GM12878 (cell line): Measurements from ENCODE around the gene ZNF469. TPM values are rescaled to one million over a fixed set of nuclear protein-coding genes. Genes with fewer than 3 reads are reported as not detected.

Experiments
- ATAC-seq: fragments of 200-7000 bp; cut with Tn5 transposase; 3 replicates; pipeline ENCODE4 v1.9.1; 2020; ENCODE audit warnings: mild to moderate bottlenecking, moderate library complexity
- BruUV-seq: library from RNA; stranded (reverse); fragments of 400-500 nt; replicated peaks from 2 replicates; lab custom pipeline; 2021; lab: Mats Ljungman, UMichigan
- CTCF ChIA-PET: fragments of 300-600 bp; sonication (Branson Sonifier 250); formaldehyde crosslinking; extraction: SDS; loops from one replicate; lab custom pipeline; 2021; ENCODE audit warnings: inconsistent platforms; lab: Yijun Ruan, JAX
- POLR2A ChIA-PET: fragments of 350-600 bp; formaldehyde crosslinking; extraction: SDS; loops from one replicate; lab custom pipeline; 2021; ENCODE audit warnings: inconsistent platforms; lab: Charles Lee
- RAD21 ChIA-PET: fragments of 300-600 bp; sonication (Branson Sonifier 250); formaldehyde crosslinking; loops from one replicate; lab custom pipeline; 2023; ENCODE audit warnings: antibody characterized with exemption; ENCODE audit not compliant: unreplicated experiment; lab: Charles Lee
- SMC1A ChIA-PET: fragments of 300-600 bp; sonication (Branson Sonifier 250); formaldehyde crosslinking; loops from one replicate; lab custom pipeline; 2023; ENCODE audit not compliant: unreplicated experiment, uncharacterized antibody; lab: Charles Lee
- DNase-seq: peaks from one replicate; pipeline ENCODE4 v3.0.0-alpha.2; 2011; ENCODE audit warnings: low read depth, low spot score
- FAIRE-seq: peaks from 3 replicates; lab custom pipeline; 2011; peaks lifted over from hg19 to GRCh38; lab: Jason Lieb, UNC
- H2AFZ ChIP-seq: 2 replicates; pipeline ENCODE4 v1.6.0; 2011; ENCODE audit warnings: low read depth, low read length, control low read depth; ENCODE audit not compliant: control insufficient read depth
- H3K27ac ChIP-seq: 2 replicates; pipeline ENCODE4 v1.5.1; 2011; ENCODE audit warnings: control low read depth; ENCODE audit not compliant: control insufficient read depth, insufficient read depth
- H3K27me3 ChIP-seq, 2 experiments: replicated peaks in 1 of 2; 2 replicates each; pipeline versions ENCODE4 v1.6.0 to v1.6.1; 2011; ENCODE audit warnings: low read length in 1 of 2; ENCODE audit not compliant: control insufficient read depth in 2 of 2, insufficient read depth in 2 of 2
- H3K36me3 ChIP-seq, 2 experiments: 2 replicates each; pipeline ENCODE4 v1.5.1; 2011; ENCODE audit warnings: low read length in 1 of 2; ENCODE audit not compliant: control insufficient read depth in 2 of 2, insufficient read depth in 2 of 2
- H3K4me1 ChIP-seq: 2 replicates; pipeline ENCODE4 v1.6.1; 2011; ENCODE audit warnings: mild to moderate bottlenecking, low read length, moderate library complexity, mixed read lengths; ENCODE audit not compliant: control insufficient read depth, insufficient read depth
- H3K4me2 ChIP-seq: 2 replicates; pipeline ENCODE4 v1.6.0; 2011; ENCODE audit warnings: control low read depth; ENCODE audit not compliant: control insufficient read depth, insufficient read depth
- H3K4me3 ChIP-seq: fragments of 200-600 bp; sonication (generic); 2 replicates; pipeline ENCODE4 v1.5.1; 2016
- H3K79me2 ChIP-seq: 2 replicates; pipeline ENCODE4 v1.6.0; 2011; ENCODE audit warnings: low read length; ENCODE audit not compliant: control insufficient read depth, insufficient read depth
- H3K9ac ChIP-seq: 2 replicates; pipeline ENCODE4 v1.8.0; 2011; ENCODE audit warnings: low read length, control low read depth, mixed read lengths; ENCODE audit not compliant: control insufficient read depth, insufficient read depth
- H3K9me3 ChIP-seq: replicated peaks from 3 replicates; pipeline ENCODE4 v1.5.1; 2011; ENCODE audit warnings: mild to moderate bottlenecking, low read length; ENCODE audit not compliant: control insufficient read depth, insufficient read depth
- H4K20me1 ChIP-seq: 2 replicates; pipeline ENCODE4 v1.6.0; 2011; ENCODE audit not compliant: control insufficient read depth, insufficient read depth
- BCL11A ChIP-seq: IDR thresholded peaks from 2 replicates; pipeline ENCODE4 v1.6.1; 2011; ENCODE audit warnings: low read depth, low read length
- BRCA1 ChIP-seq: IDR thresholded peaks from 2 replicates; pipeline ENCODE4 v1.6.1; 2011; ENCODE audit warnings: low read depth, low read length, improper control_type of control experiment
- CHD2 ChIP-seq: IDR thresholded peaks from 2 replicates; pipeline ENCODE4 v1.6.1; 2011; ENCODE audit warnings: low read depth, low read length, improper control_type of control experiment, borderline replicate concordance
- CREM ChIP-seq: IDR thresholded peaks from 2 replicates; pipeline ENCODE4 v1.6.1; 2014; ENCODE audit warnings: antibody characterized with exemption, low read depth
- CUX1 ChIP-seq: IDR thresholded peaks from 2 replicates; pipeline ENCODE4 v1.6.1; 2012; ENCODE audit warnings: improper control_type of control experiment, low read depth, low read length; ENCODE audit not compliant: insufficient replicate concordance
- ETV6 ChIP-seq, 2 experiments: fragments of 450-650 bp in 1 of 2; IDR thresholded peaks in 1 of 2; conservative IDR thresholded peaks in 1 of 2; 2 replicates each; pipeline ENCODE4 v1.6.1; 2014; ENCODE audit warnings: antibody characterized with exemption in 1 of 2, borderline replicate concordance in 1 of 2, low read depth in 1 of 2, mild to moderate bottlenecking in 1 of 2, moderate library complexity in 1 of 2
- HSF1 ChIP-seq: fragments of 150-350 bp; IDR thresholded peaks from 2 replicates; pipeline ENCODE4 v1.6.1; 2014; ENCODE audit warnings: mild to moderate bottlenecking, low read depth, low read length
- PML ChIP-seq: IDR thresholded peaks from 2 replicates; pipeline ENCODE4 v1.6.1; 2012; ENCODE audit warnings: low read length, inconsistent platforms
- POLR2AphosphoS2 ChIP-seq: IDR thresholded peaks from 2 replicates; pipeline ENCODE4 v1.6.1; 2011; ENCODE audit warnings: low read depth, mild to moderate bottlenecking, low read length, improper control_type of control experiment, moderate library complexity
- RAD51 ChIP-seq: fragments of 450-650 bp; IDR thresholded peaks from 2 replicates; pipeline ENCODE4 v1.6.1; 2016; ENCODE audit warnings: moderate library complexity, mild to moderate bottlenecking, inconsistent platforms
- RB1 ChIP-seq: fragments of 450-650 bp; formaldehyde crosslinking; IDR thresholded peaks from 2 replicates; pipeline ENCODE4 v1.6.1; 2017; ENCODE audit warnings: mild to moderate bottlenecking, borderline replicate concordance
- ZBTB40 ChIP-seq: fragments of 450-650 bp; IDR thresholded peaks from 2 replicates; pipeline ENCODE4 v1.6.1; 2016; ENCODE audit warnings: mild to moderate bottlenecking, moderate library complexity, borderline replicate concordance
- WGBS: methylation state at CpG from one replicate; pipeline ENCODE4 v1.1.6; 2016; ENCODE audit warnings: low lambda C conversion rate; ENCODE audit not compliant: insufficient replicate concordance, insufficient coverage; ENCODE audit errors: missing lambda C conversion rate; 5-methylcytosine and 5-hydroxymethylcytosine counted together
- in situ Hi-C: fragments of 300-500 bp; cut with MboI; formaldehyde crosslinking; loops from 9 replicates; pipeline ENCODE4 v1.14.3; 2018; ENCODE audit warnings: mixed read lengths
- intact Hi-C: fragments of 100-400 bp; cut with micrococcal nuclease; formaldehyde crosslinking; loops from one replicate; pipeline ENCODE4 v1.14.2; 2022; ENCODE audit not compliant: unreplicated experiment
- polyA plus RNA-seq, 11 experiments: library from polyadenylated mRNA; depleted of rRNA in 4 of 11; unstranded in 6 of 11; stranded (reverse) in 5 of 11; fragments of >200 nt; fragmentation: Nextera tagmentation in 4 of 11; fragmentation: Illumina TruSeq in 1 of 11; extraction: Ambion mirVana in 4 of 11; extraction: Trizol in 1 of 11; gene quantifications; 1 replicate in 1 of 11; 2 replicates in 10 of 11; pipeline versions ENCODE4 v1.2.1 to v1.2.3, GENCODE V29; 2011 to 2016; ENCODE audit warnings: inconsistent platforms in 2 of 11, missing spikeins in 2 of 11, low read depth in 1 of 11
- total RNA-seq, 4 experiments: library from RNA; depleted of rRNA in 3 of 4; stranded (reverse); fragments of >200 nt in 3 of 4; fragmentation: Illumina TruSeq in 1 of 4; extraction: Trizol in 1 of 4; gene quantifications; 2 replicates each; pipeline versions ENCODE4 v1.2.1 to v1.2.3, GENCODE V29; 2013 to 2021

The ZNF469 gene
- total and polyA plus RNA-seq, 10 of the 15 experiments (the other 5 are each of a cell fraction or from before 2014, with no cell fraction given) = 0.01 to 0.21 (median 0.04) TPM; not detected in 3

- H3K27me3 ChIP-seq = no peaks in the 10 kb centered on the region; a peak in 1 of 4 replicates
- SMC1A ChIA-PET = no interaction called here
- H2AFZ ChIP-seq = no peak overlapping the region
- in situ Hi-C loops (no loop called here), intact Hi-C loops (no loop called here)
- no peak for ATAC-seq
- no peak overlapping the region for H3K27ac ChIP-seq
- CTCF ChIA-PET = no interaction called here
- no peaks in the 10 kb centered on the region for H3K9me3 ChIP-seq
- POLR2A ChIA-PET = no interaction called here
- H3K36me3 ChIP-seq = no peaks in the 10 kb centered on the region
- 51% methylated on average over 21 of the region's 21 CpGs for WGBS
- no peaks in the 10 kb centered on the region for H4K20me1 ChIP-seq
- no peak for DNase-seq
- no peak overlapping the region for H3K4me3 ChIP-seq
- peaks cover 5% of the 10 kb centered on the region; the same call in 1 of the 2 replicates for H3K4me1 ChIP-seq
- BruUV-seq = no TSS peak
- RAD21 ChIA-PET = no interaction called here
- H3K9ac ChIP-seq = no peak overlapping the region
- no peak overlapping the region for H3K4me2 ChIP-seq
- no peak for FAIRE-seq
- H3K79me2 ChIP-seq = no peaks in the 10 kb centered on the region
- no peak for TF ChIP-seq PML
- TF ChIP-seq RAD51 = no peak
- TF ChIP-seq POLR2AphosphoS2 = no peak
- no peak for TF ChIP-seq CUX1
- no peak for TF ChIP-seq BCL11A
- no peak for TF ChIP-seq CHD2
- no peak for TF ChIP-seq RB1
- TF ChIP-seq ETV6 (conservative IDR thresholded peaks at IDR 0.05 in 1 of 2, IDR thresholded peaks at IDR 0.05 in 1 of 2; ENCODE audit: borderline replicate concordance in 1 of 2, low read depth in 1 of 2) = no peak
- TF ChIP-seq BRCA1 = no peak
- no peak for TF ChIP-seq ZBTB40
- TF ChIP-seq CREM = no peak
- TF ChIP-seq HSF1 = no peak
These were observed 23.8 kb upstream of the ZNF469 start for GRCh38 chr16:88359008-88359407.
